Fibroblast of the aortic adventitia (primary cell): Measurements from ENCODE around the gene CASKIN1. TPM values are rescaled to one million over a fixed set of nuclear protein-coding genes. Genes with fewer than 3 reads are reported as not detected.

ENCODE experiments used
- DNase-seq: peaks from one replicate; pipeline ENCODE4 v3.0.0-alpha.2; 2010; ENCODE audit warnings: low read depth
- H3K4me3 ChIP-seq: 2 replicates; pipeline ENCODE4 v1.5.1; 2011; ENCODE audit warnings: low read depth, mild to moderate bottlenecking, control low read depth, low read length, moderate library complexity
- CTCF ChIP-seq: IDR thresholded peaks from 2 replicates; pipeline ENCODE4 v1.5.1; 2011; ENCODE audit warnings: mild to moderate bottlenecking, low read length, control low read depth, inconsistent platforms; ENCODE audit not compliant: insufficient read depth
- total RNA-seq: library from RNA; depleted of rRNA; stranded (reverse); fragments of >200 nt; gene quantifications from 2 replicates; pipeline ENCODE4 v1.2.3, GENCODE V29; 2012; ENCODE audit warnings: low replicate concordance

The CASKIN1 gene
- total RNA-seq, 1 donor = 0.18 TPM

GRCh38 chr16:2184346-2184745, 12.1 kb downstream of the CASKIN1 start:
- no peak overlapping the region for H3K4me3 ChIP-seq
- no peak for DNase-seq
- no peak for TF ChIP-seq CTCF

- no peak for DNase-seq
- no peak for TF ChIP-seq CTCF
- no peak overlapping the region for H3K4me3 ChIP-seq
Observed at GRCh38 chr16:2183671-2184070, 12.7 kb downstream of the CASKIN1 start.

GRCh38 chr16:2181952-2182351, 14.5 kb downstream of the CASKIN1 start:
- TF ChIP-seq CTCF = no peak
- DNase-seq = no peak
- no peak overlapping the region for H3K4me3 ChIP-seq

GRCh38 chr16:2180962-2181923, 15.2 kb downstream of the CASKIN1 start:
- no peak for TF ChIP-seq CTCF
- H3K4me3 ChIP-seq = no peak overlapping the region
- no peak for DNase-seq

- no peak for TF ChIP-seq CTCF
- DNase-seq = no peak
Observed at GRCh38 chr16:2180461-2180860, 15.9 kb downstream of the CASKIN1 start.

GRCh38 chr16:2179576-2179975, 16.8 kb downstream of the CASKIN1 start:
- no peak overlapping the region for H3K4me3 ChIP-seq
- no peak for TF ChIP-seq CTCF
- no peak for DNase-seq

More at GRCh38 chr16:2180461-2180860, 15.9 kb downstream of the CASKIN1 start:
- H3K4me3 ChIP-seq = no peak overlapping the region
